ENCODE data around the gene TAF1B.

Gene TAF1B

GRCh38 chr2:9980520-9980919, 137.2 kb downstream of the TAF1B start:
- Mint-ChIP-seq H3K9me3 (no peaks in the 10 kb centered on the region), H3K27ac (no peak overlapping the region), H3K27me3 (peaks cover 27 to 49% of the 10 kb centered on the region in 2 donors), H3K4me3 (no peak overlapping the region), H3K4me1 (ENCODE audit: low read depth in 2 of 2) (peaks cover 7 to 9% of the 10 kb centered on the region in 2 donors), H3K36me3 (ENCODE audit: insufficient read depth) (no peaks in the 10 kb centered on the region)
- ATAC-seq (replicated peaks) = no peak
- no peak for DNase-seq

GRCh38 chr2:9981655-9982054, 138.4 kb downstream of the TAF1B start:
- peaks cover 7 to 9% of the 10 kb centered on the region in 2 donors for H3K4me1 Mint-ChIP-seq (ENCODE audit: low read depth in 2 of 2)
- H3K27ac Mint-ChIP-seq = no peak overlapping the region
- H3K36me3 Mint-ChIP-seq (ENCODE audit: insufficient read depth) = no peaks in the 10 kb centered on the region

GRCh38 chr2:9982248-9982647, 139.0 kb downstream of the TAF1B start:
- Mint-ChIP-seq H3K27ac (no peak overlapping the region), H3K36me3 (ENCODE audit: insufficient read depth) (no peaks in the 10 kb centered on the region), H3K27me3 (peaks cover 13 to 31% of the 10 kb centered on the region in 2 donors), H3K4me3 (no peak overlapping the region), H3K4me1 (ENCODE audit: low read depth in 2 of 2) (peaks cover 7 to 9% of the 10 kb centered on the region in 2 donors), H3K9me3 (no peaks in the 10 kb centered on the region)
- DNase-seq (no peak), ATAC-seq (replicated peaks) (no peak)

More at GRCh38 chr2:9981655-9982054, 138.4 kb downstream of the TAF1B start:
- peaks cover 18 to 37% of the 10 kb centered on the region in 2 donors for H3K27me3 Mint-ChIP-seq
- ATAC-seq (replicated peaks) (no peak), DNase-seq (no peak)
- H3K4me3 Mint-ChIP-seq = no peak overlapping the region
- no peaks in the 10 kb centered on the region for H3K9me3 Mint-ChIP-seq

GRCh38 chr2:9982891-9983290, 139.6 kb downstream of the TAF1B start:
- ATAC-seq (replicated peaks) (no peak), DNase-seq (no peak)
- Mint-ChIP-seq H3K4me1 (ENCODE audit: low read depth in 2 of 2) (peaks cover 7 to 9% of the 10 kb centered on the region in 2 donors), H3K36me3 (ENCODE audit: insufficient read depth) (no peaks in the 10 kb centered on the region), H3K4me3 (no peak overlapping the region), H3K9me3 (no peaks in the 10 kb centered on the region), H3K27me3 (peaks cover 8 to 25% of the 10 kb centered on the region in 2 donors), H3K27ac (no peak overlapping the region)

GRCh38 chr2:9983401-9984216, 140.3 kb downstream of the TAF1B start:
- ATAC-seq (replicated peaks) = no peak
- Mint-ChIP-seq H3K27me3 (peaks cover 1 to 18% of the 10 kb centered on the region in 2 donors), H3K9me3 (no peaks in the 10 kb centered on the region), H3K27ac (peak overlapping the region in 1 of 2 donors; percentile 59), H3K4me1 (ENCODE audit: low read depth in 2 of 2) (peaks cover 7 to 9% of the 10 kb centered on the region in 2 donors), H3K36me3 (ENCODE audit: insufficient read depth) (no peaks in the 10 kb centered on the region), H3K4me3 (peak overlapping the region in 1 of 2 donors; percentile 30)
- DNase-seq = no peak

All from effector memory CD8-positive, alpha-beta T cell (primary cell).